HL-60/S4 (cell line): ENCODE measurements around the gene DLG2.

Source experiments
- in situ Hi-C: fragments of 300-500 bp; cut with MboI; formaldehyde crosslinking; loops from 2 replicates; pipeline ENCODE4 v1.14.3; 2022; ENCODE audit warnings: low sequenced_read_pairs

Gene DLG2

DNA sequence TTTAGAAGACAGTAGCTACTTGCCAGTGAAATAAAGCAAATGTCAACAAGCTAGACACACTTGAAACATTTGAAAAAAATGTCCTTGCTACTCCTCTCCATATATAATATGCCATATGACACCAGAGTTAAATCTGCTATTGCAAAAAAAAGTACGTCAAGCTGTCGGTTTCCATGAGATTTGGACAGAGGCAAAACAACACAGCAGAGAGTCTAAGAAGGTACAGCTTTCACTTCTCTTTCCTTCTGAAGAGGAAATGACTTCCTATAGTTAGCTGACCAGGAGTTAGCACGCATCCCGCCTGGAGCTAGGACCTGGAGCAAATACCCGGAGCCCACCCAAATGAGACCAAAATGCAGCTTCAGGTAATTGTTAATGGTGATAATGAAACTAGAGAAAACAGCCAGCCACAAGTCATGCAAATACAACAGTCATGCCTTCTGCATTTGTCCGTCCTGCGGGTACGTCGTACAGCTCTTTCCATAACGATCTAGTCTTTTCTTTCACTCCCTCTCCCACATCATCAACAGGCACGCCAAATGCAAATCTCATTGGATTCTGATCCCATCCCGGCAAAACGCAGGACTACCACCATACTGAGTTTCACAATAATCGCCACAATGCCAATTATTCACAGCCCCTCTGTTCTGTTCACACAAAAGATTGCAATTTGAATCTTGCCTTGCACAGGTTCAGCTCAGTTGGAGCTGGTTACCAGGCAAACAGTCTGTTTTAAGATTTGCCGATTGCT lies 1945.9 kb downstream of the DLG2 start:
- in situ Hi-C loops, result no loop called here

DNA sequence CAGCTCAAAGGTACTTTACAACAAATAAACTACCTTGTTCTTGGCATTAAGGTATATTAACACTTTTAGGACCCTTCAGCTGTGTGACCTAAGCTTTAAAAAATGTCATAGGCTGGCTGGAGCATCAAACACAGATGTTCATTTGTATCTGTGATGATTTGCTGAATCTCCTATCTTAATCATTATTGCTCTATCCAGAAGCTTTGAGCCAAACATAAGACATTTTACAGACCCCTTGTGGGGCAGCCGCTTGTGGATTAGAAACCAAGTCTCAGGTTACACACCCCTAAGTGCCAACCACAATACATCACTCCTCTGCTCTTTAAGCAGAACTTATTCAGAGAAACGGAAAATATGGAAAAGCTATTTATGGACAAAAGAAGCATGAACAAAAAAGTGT lies 1946.8 kb downstream of the DLG2 start:
- in situ Hi-C loops, result no loop called here

- in situ Hi-C loops, result no loop called here
Measured at GRCh38 chr11:83678831-83679584, 1948.1 kb downstream of the DLG2 start.

GRCh38 chr11:83677730-83678129 lies 1949.4 kb downstream of the DLG2 start:
- in situ Hi-C loops, result no loop called here

- in situ Hi-C loops, result no loop called here
Measured at GRCh38 chr11:83676056-83676601, 1951.0 kb downstream of the DLG2 start.

DNA sequence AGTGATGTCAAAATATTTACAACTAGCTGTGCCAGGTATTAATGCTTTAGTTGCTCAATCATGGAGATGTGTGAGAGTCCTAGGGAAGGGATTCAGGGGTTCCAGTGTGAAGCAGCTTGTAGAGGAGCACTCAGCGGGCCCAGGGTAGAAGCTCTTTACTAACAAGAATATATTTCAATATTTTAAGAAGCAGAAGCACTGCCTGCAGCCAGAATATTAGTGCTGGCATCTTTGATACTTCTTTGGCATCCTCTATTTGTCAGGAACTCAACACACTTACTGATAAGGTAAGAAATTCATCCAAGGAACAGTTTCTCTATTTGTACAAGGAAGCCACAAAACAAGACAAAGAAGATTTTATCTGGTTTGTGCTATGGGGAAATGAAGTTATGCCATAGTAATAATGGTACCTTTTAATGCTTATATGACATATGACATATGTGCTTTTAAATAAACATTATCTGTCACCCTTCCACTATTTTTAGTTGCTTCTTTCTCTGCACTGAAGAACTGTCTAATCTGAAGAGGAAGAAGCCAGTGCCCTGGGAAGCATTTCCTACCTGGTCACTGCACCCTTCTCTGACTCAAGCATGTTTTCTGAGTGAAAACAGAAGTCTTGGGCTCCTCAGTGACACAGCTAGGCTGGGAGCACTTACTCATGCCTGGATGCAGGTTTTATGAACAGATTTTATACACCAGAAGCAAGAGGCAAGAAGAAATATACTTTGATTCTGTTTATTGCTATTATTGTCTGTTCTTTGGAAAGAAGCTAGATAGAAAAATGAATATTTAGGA lies 1952.8 kb downstream of the DLG2 start:
- in situ Hi-C loops, result no loop called here

- in situ Hi-C loops, result no loop called here
Measured at GRCh38 chr11:83671289-83671688, 1955.9 kb downstream of the DLG2 start.

DNA sequence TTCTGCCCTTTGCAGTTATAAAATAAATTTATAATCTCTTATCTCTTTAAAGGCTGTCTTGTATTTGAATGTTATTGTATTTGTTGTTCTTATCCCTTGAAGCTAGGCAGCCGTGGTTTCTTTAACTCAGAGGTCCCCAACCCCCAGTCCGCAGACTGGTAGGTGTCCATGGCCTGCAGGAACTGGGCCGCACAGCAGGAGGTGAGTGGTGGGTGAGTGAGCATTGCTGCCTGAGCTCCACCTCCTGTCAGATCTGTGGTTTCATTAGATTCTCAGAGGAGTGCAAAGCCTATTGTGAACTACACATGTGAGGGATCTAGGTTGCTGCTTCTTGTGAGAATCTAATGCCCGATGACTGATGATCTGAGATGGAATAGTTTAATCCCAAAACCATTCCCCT lies 1961.0 kb downstream of the DLG2 start:
- in situ Hi-C loops, result no loop called here

- in situ Hi-C loops, result no loop called here
Measured at GRCh38 chr11:83663988-83664387, 1963.2 kb downstream of the DLG2 start.

DNA sequence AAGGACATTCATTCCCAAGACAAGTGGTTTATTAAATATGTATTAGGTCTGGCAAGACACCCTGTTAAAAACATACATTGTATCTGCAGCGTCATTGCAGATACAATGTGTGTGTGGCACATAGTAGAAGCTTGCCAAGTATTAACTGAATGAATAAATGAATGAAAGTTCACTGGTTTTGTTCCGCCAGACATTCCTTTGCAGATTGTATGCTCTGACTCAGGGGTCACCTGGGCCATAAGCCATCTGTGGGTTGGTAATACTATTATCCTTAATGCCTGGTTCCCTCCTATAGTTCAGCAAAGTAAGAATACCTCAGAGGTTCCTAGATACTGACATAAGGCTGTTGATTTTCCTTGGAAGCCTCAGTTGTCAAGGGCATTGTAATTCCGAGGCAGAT lies 1963.7 kb downstream of the DLG2 start:
- in situ Hi-C loops, result no loop called here

- in situ Hi-C loops, result no loop called here
Measured at GRCh38 chr11:83662494-83662893, 1964.7 kb downstream of the DLG2 start.

DNA sequence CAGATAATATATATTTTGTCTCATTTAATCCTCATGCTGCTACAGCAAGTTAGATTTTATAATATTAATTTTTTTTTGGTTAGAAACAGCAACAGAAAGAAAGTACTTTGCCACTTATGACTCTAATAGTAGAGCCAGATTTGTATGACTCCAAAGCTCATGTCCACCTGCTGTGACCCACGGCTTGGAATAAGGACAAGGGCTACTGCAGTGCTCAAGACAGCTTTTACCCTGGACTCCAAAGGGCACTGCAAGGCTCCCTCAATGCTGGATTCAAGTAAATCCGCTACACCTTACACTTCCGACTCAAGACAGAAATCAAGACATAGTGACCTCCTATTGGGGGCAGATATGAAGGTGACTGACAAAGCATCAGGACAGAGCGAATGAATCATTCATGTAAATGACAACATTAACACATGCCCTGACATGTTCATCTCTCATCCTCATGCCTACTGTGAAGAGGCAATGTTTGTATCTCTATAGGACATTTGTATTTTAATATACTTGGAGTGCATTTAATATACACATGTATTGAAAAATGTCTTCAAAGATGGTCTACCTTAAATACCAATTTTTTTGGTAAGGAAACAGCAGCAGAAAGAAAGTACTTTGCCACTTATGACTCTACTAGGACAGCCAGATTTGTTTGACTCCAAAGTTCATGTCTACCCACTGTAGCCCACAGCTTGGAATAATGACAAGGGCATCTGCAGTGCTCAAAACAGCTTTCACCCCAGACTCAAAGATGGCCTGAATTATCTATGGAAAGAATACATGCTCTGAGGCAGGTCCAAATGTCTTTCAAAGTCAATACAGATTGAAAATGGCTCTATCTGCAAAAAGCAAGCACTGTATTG lies 1965.4 kb downstream of the DLG2 start:
- in situ Hi-C loops, result no loop called here

DNA sequence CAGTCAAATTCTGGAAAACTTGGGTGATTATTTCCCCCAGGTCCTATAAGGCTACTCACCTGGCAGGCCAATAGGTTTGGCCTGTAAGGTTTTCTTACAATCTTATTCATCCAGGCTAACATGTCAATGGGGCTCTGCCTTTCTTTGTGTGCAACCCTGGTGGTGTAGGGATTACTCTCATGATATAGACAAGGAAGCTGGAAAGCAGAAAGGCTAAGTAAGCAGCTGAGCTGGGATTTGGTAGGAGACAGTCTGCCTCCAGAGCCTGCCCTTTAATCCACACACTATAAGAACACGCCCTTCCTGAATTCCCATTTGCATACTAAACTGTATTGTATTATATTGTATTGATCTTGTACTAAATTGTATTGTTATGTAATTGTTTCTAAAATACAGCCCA lies 1967.7 kb downstream of the DLG2 start:
- in situ Hi-C loops, result no loop called here

DNA sequence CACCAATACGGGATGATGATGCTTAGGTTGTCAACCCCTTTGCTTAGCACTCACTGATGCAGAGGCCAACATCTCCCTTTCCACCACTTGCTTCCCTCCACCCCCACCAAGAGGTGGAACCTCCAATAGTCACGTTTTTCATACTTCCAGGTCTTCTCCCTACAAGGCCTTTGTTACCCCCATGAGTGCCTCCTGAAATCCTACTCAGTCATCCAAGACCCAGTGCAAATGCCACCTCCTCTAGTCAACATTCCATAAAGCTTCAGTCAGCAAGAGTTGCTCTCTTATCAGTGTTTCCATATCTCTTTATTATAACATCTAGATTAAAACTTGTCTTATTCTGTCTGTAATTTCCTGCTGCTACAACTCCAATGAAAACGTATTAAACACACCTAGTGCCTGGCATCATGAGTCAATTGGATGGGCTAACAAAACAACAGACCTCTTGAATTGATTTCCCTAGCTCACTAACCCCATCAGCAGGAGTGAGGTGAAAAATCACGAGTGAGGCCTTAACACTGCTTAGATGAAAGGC lies 1970.3 kb downstream of the DLG2 start:
- in situ Hi-C loops, result no loop called here

DNA sequence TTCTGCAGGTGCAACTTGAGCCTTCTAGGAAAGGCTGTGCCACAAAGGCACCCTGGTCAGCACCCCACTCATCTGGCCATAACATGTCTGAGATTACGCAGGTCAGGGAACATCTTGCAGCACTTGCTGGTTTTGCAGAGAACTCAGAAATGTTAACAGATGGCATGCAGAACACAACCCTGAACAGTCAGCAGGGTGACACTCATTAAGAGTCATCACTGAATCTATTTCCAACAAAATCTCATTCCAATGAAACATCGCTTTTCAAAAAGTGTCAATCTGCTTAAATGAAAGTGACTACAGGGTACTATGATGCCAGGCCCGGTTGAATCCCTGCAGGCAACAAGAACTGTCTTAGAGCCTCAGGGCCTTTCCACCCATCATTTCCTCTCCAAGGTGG lies 1971.2 kb downstream of the DLG2 start:
- in situ Hi-C loops, result no loop called here

GRCh38 chr11:83649528-83649855 lies 1977.7 kb downstream of the DLG2 start:
- in situ Hi-C loops, result no loop called here

DNA sequence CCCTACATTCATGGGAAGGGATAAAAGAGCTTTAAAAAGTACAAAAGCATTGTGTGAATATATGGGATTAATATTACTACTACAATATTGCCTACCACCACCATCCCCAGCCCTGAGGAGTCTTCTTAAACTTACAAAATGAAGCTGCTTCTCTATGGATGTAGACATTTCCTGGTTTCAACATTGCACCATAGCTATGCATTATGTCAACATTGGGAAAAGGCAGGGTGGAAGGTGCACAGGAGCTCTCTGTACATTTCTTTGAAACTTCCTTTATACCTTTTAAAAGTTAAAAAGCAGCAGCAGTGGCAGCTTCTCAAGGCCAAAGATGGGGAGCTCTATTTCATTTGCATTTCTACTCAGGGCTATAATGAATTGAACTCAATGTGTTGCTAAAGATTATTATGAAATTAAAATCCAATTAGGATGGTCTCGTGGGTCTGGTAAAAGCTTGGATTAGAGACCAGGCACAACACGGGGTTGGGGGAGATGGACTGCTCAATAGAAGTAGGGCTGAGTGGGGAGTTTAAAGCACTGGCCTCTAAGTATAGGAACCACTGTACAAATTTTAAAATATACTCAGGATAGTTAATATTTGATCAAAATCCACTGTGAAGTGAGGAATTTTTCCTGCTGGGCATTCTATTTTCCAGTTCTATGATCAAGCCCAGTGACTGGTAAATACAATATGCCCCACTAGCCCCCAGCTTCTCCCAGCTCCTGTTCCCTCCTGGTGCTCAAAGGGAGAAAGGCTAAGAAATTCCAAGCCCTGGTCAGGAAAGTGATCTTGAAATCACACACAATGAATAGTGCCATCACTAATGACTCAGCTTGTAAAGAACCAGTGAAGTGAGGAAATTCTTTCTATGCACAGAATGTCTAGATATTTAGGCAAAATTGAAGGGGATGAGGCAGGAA lies 1978.3 kb downstream of the DLG2 start:
- in situ Hi-C loops, result no loop called here

DNA sequence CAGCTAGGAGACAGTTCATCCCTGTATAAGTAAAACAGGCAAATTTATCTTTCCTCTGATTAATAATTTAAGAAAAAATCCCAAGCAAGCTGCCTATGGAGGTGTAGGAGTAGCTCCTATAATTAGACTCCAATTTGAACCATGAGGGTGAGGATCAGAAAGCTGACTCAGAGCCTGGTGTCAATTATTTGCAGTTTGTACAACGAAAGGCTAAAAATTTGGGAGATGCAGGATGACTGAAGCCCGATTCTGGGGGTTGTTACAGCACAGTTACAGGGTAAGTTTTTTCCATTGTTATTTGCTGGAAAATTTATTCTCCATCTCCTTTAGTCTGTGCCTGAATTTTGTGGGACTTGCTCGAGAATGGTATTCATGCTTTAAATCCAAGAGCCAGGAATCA lies 1981.6 kb downstream of the DLG2 start:
- in situ Hi-C loops, result no loop called here

DNA sequence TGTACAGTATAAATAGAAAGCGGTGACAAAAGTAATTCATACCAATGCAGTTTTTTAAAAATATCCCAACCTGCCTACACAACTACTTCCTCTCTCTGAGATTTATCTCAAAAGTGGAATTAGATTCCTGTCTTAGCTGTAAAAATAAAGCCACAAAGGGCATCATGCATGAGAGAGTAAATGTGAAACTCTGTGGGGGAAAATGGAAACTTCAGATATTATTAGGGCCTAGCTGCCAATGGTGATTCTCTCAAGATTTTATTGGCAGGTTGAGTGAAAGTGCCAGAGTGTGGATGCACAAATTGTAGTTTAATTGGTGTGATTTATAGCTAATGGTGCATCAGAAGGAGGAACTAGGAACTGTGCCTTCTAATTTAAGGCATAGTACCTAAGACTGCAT lies 1984.0 kb downstream of the DLG2 start:
- in situ Hi-C loops, result no loop called here
